ENCODE data around the gene SLC17A5. TPM values are rescaled to one million over a fixed set of nuclear protein-coding genes. Genes with fewer than 3 reads are reported as not detected.

SLC17A5 gene
- total and polyA plus RNA-seq, 2 donors (not counting 1 experiment from before 2014, with no cell fraction given): 2.1 to 8.0 TPM

DNA sequence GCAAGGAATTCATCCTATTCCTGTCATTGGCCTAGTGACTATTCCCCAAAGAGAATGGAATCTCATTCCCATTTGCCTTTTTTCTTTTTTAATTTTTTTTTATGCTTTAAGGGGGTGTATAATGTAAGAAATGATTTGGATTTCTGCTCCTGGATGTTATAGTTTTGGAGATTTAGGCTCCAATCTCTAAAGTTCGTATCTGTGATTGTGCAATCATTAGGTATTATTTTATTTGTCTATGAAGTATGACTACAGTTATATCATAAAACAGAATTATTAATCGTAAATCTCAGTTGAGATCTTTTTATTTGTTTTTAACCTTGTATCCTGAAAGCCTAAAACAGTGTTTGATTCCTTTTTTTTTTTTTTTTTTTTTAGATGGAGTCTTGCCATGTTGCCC, 91.2 kb downstream of the SLC17A5 start:
- no peak overlapping the region for H3K9ac ChIP-seq (ENCODE audit: low read length)
- H3K4me3 Mint-ChIP-seq: no peak overlapping the region
- no peaks in the 10 kb centered on the region for H4K20me1 ChIP-seq (ENCODE audit: control insufficient read depth, insufficient read depth, low read length, poor library complexity, severe bottlenecking)
- CTCF ChIA-PET: no interaction called here
- no peak overlapping the region for H2AFZ ChIP-seq (ENCODE audit: insufficient read depth, low read depth, low read length, poor library complexity, severe bottlenecking)
- no peak for TF ChIP-seq EZH2 (IDR thresholded peaks at IDR 0.05; ENCODE audit: borderline replicate concordance, insufficient read depth, low read depth, low read length, poor library complexity, severe bottlenecking)
- TF ChIP-seq, protein P1, sequence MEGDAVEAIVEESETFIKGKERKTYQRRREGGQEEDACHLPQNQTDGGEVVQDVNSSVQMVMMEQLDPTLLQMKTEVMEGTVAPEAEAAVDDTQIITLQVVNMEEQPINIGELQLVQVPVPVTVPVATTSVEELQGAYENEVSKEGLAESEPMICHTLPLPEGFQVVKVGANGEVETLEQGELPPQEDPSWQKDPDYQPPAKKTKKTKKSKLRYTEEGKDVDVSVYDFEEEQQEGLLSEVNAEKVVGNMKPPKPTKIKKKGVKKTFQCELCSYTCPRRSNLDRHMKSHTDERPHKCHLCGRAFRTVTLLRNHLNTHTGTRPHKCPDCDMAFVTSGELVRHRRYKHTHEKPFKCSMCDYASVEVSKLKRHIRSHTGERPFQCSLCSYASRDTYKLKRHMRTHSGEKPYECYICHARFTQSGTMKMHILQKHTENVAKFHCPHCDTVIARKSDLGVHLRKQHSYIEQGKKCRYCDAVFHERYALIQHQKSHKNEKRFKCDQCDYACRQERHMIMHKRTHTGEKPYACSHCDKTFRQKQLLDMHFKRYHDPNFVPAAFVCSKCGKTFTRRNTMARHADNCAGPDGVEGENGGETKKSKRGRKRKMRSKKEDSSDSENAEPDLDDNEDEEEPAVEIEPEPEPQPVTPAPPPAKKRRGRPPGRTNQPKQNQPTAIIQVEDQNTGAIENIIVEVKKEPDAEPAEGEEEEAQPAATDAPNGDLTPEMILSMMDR (IDR thresholded peaks at IDR 0.05): no peak
- H3K79me2 ChIP-seq (ENCODE audit: control insufficient read depth, insufficient read depth, low read length): no peaks in the 10 kb centered on the region
- H3K27me3 Mint-ChIP-seq: no peaks in the 10 kb centered on the region
- no peak overlapping the region for H3K27ac ChIP-seq (ENCODE audit: low read length in 2 of 2)
- intact Hi-C loops (cut with micrococcal nuclease): no loop called here
- peaks cover 0 to 3% of the 10 kb centered on the region in 2 donors for H3K4me1 ChIP-seq (ENCODE audit: control insufficient read depth in 2 of 2, insufficient read depth in 2 of 2, low read length in 2 of 2)
- H3K4me1 Mint-ChIP-seq: peaks cover 12% of the 10 kb centered on the region
- H3K4me3 ChIP-seq (ENCODE audit: control extremely low read depth in 1 of 5, extremely low read depth in 1 of 5, insufficient read depth in 1 of 5, low read depth in 2 of 5, low read length in 4 of 5): no peak overlapping the region
- ATAC-seq (ENCODE audit: low read depth) (no peak), DNase-seq (no peak)
- H3K27ac Mint-ChIP-seq: no peak overlapping the region
- H3K27me3 ChIP-seq (replicated peaks in 1 of 4; ENCODE audit: control extremely low read depth in 1 of 4, control insufficient read depth in 3 of 4, insufficient read depth in 4 of 4, low read length in 3 of 4): no peaks in the 10 kb centered on the region
- H3K9me3 Mint-ChIP-seq (ENCODE audit: insufficient read depth): no peaks in the 10 kb centered on the region
- POLR2A ChIA-PET: no interaction called here
- H3K9me3 ChIP-seq (ENCODE audit: control extremely low read depth in 1 of 3, control insufficient read depth in 2 of 3, insufficient read depth in 1 of 3, low read length in 2 of 3): no peaks in the 10 kb centered on the region
- no peaks in the 10 kb centered on the region for H3K36me3 ChIP-seq (replicated peaks in 1 of 2; ENCODE audit: control extremely low read depth in 1 of 2, control insufficient read depth in 1 of 2, extremely low read depth in 1 of 2, insufficient read depth in 2 of 2, low read length in 1 of 2)
- WGBS (ENCODE audit: insufficient coverage): no CpG with 5 or more reads among the region's 2 CpGs
- no peak overlapping the region for H3K4me2 ChIP-seq (replicated peaks; ENCODE audit: low read depth, low read length, poor library complexity, severe bottlenecking)

DNA sequence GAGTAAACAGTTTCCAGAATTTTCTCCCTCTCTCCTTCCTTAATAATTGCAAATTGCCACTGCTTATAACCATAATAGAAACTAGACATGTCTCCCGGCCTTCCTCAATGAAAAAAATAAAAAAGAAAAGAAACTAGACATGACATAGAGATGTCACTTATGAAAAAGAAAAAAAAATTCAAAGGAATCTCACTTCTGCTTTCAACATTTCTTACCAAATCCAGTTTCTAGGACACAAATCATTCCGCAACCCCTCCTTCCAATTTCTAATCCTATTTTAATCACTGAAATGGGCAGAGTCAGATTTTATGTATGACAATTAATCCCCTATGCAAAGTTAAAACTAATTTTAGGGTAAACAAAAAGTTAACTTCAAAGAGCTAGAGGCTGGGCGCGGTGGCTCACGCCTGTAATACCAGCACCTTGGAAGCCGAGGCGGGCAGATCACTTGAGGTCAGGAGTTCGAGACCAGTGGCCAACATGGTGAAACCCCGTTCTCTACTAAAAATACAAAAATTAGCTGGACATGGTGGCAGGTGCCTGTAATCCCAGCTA, 92.9 kb downstream of the SLC17A5 start:
- no peak overlapping the region for H3K9ac ChIP-seq (ENCODE audit: low read length)
- Mint-ChIP-seq H3K27ac (no peak overlapping the region), H3K4me1 (peaks cover 12% of the 10 kb centered on the region), H3K4me3 (peak overlapping the region; percentile 23), H3K9me3 (ENCODE audit: insufficient read depth) (no peaks in the 10 kb centered on the region), H3K27me3 (no peaks in the 10 kb centered on the region)
- DNase-seq (peak; percentile 26), ATAC-seq (ENCODE audit: low read depth) (no peak)
- H3K9me3 ChIP-seq (ENCODE audit: control extremely low read depth in 1 of 3, control insufficient read depth in 2 of 3, insufficient read depth in 1 of 3, low read length in 2 of 3): no peaks in the 10 kb centered on the region
- no peaks in the 10 kb centered on the region for H4K20me1 ChIP-seq (ENCODE audit: control insufficient read depth, insufficient read depth, low read length, poor library complexity, severe bottlenecking)
- H3K27me3 ChIP-seq (replicated peaks in 1 of 4; ENCODE audit: control extremely low read depth in 1 of 4, control insufficient read depth in 3 of 4, insufficient read depth in 4 of 4, low read length in 3 of 4): no peaks in the 10 kb centered on the region
- TF ChIP-seq, protein P1 (IDR thresholded peaks at IDR 0.05): no peak
- TF ChIP-seq EZH2 (IDR thresholded peaks at IDR 0.05; ENCODE audit: borderline replicate concordance, insufficient read depth, low read depth, low read length, poor library complexity, severe bottlenecking): no peak
- intact Hi-C loops (cut with micrococcal nuclease): no loop called here
- H3K27ac ChIP-seq (ENCODE audit: low read length in 2 of 2): no peak overlapping the region
- ChIA-PET CTCF (interaction anchor here (1.4 to 3.3 kb wide), 2 partner anchors 19 to 26 kb away, joined by 4 to 8 read pairs; no protein-coding TSS in a partner anchor), POLR2A (no interaction called here)
- peaks cover 0 to 3% of the 10 kb centered on the region in 2 donors for H3K4me1 ChIP-seq (ENCODE audit: control insufficient read depth in 2 of 2, insufficient read depth in 2 of 2, low read length in 2 of 2)
- no peak overlapping the region for H3K4me2 ChIP-seq (replicated peaks; ENCODE audit: low read depth, low read length, poor library complexity, severe bottlenecking)
- H3K4me3 ChIP-seq (ENCODE audit: control extremely low read depth in 1 of 5, extremely low read depth in 1 of 5, insufficient read depth in 1 of 5, low read depth in 2 of 5, low read length in 4 of 5): no peak overlapping the region
- no peaks in the 10 kb centered on the region for H3K36me3 ChIP-seq (replicated peaks in 1 of 2; ENCODE audit: control extremely low read depth in 1 of 2, control insufficient read depth in 1 of 2, extremely low read depth in 1 of 2, insufficient read depth in 2 of 2, low read length in 1 of 2)
- H2AFZ ChIP-seq (ENCODE audit: insufficient read depth, low read depth, low read length, poor library complexity, severe bottlenecking): no peak overlapping the region
- 72% methylated on average over 3 of the region's 9 CpGs for WGBS (ENCODE audit: insufficient coverage)
- no peaks in the 10 kb centered on the region for H3K79me2 ChIP-seq (ENCODE audit: control insufficient read depth, insufficient read depth, low read length)
